Activated naive CD4-positive, alpha-beta T cell treated with Interleukin-2 at 50 U/mL for 16 hours (primary cell): ENCODE results near the gene SPX.

ENCODE experiments used
- DNase-seq: peaks from one replicate; pipeline ENCODE4 v3.0.0-alpha.2; 2020

SPX gene

DNA sequence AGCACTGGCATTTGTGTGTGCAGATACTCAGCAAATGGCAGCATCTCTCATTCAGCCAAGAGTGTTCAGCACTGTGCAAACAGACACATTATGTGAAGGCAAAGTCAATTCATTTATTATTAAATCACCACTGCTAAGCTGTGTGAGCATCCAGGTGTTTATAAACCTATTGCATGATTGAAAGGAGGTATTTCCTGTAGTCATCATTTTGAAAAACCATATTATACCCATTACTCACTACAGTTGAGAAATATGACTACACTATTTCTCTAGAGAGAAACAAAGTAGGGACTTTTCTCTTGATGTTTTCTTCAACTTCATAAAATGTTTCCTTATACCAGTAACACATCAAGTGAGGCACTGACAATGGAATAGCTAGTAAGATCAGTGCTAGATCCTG lies 13.7 kb downstream of the SPX start:
- DNase-seq = no peak

DNA sequence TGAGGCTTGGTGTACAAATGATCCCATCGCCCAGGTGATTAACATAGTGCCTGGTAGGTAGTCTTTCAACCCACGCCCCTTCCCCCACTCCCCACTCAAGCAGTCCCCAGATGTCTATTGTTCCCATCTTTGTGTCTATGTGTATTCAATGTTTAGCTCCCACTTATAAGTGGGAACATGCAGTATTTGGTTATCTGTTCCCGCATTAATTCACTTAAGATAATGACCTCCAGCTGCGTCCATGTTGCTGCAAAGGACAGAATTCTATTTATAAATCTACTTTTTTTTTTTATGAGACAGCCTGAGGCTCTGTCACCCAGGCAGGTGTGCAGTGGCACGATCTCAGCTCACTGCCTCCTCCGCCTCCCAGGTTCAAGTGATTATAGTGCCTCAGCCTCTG lies 15.7 kb downstream of the SPX start:
- DNase-seq = no peak

DNA sequence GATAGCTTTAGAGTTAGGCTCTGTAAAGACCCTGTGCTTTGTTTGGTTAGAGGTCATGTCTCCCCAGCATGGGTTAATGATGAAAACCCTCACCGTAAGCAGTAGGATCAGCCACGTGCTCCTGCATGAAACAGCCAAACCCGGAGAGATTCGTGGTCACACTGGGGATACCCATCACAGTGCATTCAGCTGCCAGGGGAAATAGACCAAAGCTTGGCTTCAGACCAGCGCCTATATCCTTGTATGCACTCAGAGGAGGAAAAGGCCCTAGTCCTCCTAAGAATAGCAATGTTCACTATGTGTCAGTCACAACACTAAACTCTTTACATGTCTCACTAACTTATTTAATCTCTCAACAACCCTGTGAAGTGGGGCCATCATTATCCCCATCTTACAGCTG lies 16.3 kb downstream of the SPX start:
- no peak for DNase-seq

DNA sequence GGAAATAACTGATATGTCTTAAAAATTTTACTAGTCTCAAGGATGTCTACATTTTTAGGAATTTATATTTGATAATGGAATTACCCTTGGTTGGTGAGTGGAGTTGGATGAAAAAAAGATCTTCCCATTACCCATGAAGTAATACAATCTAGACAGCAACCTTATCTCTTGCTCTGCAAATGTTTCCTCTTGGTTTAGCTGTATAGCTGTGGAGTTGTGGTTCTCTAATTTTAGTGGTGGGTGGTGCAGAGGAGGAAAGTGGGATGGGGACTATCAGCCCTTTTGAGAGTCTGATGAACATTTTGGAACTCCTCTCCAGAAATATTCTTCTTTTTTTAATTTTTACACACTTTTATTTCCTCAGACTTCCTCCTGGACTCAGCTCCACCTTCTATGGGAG lies 17.1 kb downstream of the SPX start:
- no peak for DNase-seq

DNA sequence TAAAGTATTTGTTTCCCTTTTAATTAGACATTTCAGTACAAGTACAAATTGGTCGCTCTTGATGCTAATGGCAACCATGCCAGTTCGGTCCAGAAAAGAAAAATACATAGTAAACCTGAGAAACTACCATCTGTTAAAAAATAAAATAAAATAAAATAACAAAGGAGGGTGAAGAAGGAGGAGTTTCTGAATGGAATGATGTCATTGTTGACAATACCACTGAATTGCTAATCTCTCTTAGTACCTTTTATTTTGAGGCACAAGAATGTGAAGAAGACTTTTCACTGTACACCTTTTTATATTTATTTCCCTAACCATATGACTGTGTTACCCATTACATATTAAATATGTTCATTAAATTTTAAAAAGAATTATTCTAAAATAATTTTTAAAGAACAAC lies 19.5 kb downstream of the SPX start:
- no peak for DNase-seq

DNA sequence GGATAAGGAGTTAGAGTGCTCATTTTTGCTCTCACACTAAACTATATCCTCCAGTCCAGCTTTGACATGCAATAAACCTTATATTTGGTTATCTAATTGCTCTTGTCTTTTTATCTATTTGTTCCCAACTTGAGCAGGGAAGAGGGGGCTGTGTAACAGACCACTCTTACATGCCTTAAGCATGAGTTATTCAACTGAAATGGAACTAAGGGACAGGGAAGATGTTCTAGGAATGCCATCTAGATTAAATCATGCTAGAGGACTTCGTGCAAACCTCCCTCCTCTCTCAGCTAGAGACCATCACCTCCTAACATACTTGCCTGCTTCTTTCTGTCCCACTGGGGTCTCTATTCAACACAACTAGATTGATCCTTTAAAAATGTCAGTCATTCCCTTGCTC lies 20.6 kb downstream of the SPX start:
- DNase-seq = no peak

DNA sequence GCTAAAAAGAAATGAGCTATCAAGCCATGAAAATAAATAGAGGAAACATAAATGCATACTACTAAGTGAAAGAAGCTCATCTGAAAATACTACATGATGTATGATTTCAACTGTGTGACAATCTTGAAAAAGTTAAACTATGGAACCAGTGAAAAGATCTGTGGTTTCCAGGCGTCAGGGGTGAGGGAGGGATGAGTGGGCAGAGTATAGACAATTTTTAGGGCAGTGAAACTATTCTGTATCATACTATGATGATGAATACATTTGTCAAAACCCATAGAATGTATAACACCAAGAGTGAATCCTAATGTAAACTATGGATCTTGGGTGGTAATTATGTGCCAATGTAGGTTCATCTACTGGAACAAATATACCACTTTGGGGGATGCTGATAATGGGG lies 21.3 kb downstream of the SPX start:
- DNase-seq = peak; percentile 21

DNA sequence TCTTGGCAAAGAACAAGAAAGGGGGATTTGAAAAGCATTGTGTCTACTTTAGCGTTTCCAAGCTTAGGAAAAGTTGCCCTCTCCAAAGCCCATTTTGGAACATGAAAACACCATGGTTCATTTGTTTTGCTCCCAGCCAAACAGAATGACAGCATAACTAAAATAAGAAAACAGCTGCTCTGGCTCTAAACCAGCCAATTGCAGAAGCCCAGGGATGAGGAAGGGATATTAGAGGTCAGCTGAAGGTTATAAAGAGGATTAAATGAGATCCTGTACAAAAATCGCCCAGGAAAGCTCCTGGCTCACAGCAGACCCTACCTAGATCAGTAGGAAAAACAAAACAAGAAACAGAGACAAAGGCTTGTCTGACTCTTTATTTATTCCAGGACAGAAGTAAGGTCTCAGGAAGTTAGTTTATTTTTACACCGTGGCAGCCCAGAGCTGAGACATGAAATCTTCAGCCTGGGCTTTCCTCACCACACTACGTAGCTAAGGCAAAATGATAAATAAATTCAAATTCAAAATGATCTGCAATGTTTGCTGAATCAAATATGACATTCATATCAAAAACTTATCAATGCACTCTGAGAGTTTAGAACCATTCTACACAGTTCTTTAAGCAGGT lies 25.9 kb downstream of the SPX start:
- no peak for DNase-seq

DNA sequence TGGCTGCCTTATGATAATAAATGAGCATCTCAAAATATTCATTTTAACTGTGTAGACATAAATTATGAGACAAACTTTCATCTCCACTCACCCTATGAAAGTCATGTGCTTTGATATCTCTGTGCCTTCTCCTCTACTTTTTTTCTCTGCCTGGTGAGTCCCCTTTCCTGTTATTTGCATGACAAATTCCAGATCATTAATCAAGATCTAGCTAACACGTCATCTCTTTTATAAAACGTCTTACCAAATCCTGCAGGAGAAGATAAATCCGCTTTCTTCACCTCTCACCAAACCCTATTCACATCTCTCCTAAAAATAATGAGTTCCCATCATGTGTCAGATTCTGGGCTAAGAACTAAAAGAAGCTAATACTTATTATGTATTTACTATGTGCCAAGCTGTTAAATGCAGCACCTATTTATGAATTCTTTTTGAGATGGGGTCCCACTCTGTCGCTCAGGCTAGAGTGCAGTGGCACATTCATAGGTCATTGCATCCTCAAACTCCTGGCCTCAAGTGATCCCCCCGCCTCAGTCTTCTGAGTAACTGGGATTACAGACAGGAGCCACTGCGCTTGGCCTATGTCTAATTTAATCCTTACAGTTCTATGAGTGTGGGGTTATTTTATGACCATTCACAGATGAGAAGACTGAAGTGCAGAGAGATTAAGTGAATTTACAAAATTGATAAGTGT lies 26.7 kb downstream of the SPX start:
- DNase-seq = no peak

DNA sequence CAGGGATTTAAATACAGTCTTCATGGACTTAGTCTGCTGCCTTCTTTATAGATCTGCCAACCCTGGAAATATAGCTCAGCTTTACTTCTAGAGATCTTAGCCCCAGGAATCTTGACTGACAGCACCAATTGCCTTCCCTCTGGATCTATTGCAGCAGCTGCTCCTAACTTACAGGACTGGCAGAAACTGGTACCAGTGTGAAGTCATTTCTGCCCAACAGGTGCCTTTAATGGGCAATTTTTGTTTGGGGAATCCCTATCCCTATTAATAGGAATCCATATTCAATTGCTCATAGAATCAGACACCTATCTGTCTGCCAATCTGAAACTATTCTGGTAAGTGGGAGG lies 27.2 kb downstream of the SPX start:
- DNase-seq = no peak

DNA sequence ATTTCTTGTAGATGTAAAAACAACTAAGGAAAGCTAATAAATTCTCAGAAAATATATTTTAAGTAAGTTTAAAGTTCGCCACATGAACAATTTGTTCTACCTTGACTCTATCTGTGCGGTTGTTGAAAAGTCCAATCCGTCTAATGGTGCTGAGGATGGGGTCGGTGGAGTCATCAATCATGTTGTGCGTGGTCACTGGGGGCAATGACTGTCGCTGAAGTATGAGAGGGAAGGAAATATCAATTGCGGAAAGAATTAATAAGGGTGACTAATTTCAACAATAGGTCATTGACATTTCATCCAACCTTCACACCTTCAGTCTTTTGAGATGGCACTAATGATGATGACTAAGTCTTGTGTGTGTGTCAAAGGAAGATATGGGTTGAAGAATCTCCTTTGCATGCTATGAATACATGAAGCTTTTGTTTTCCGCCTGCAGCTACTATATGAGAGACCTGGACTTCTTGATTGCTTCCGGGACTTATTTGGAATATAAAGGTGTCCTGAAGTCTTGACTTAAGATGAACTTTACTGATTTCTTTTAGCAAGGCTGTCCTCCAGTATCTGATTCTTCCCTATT lies 32.1 kb downstream of the SPX start:
- no peak for DNase-seq

DNA sequence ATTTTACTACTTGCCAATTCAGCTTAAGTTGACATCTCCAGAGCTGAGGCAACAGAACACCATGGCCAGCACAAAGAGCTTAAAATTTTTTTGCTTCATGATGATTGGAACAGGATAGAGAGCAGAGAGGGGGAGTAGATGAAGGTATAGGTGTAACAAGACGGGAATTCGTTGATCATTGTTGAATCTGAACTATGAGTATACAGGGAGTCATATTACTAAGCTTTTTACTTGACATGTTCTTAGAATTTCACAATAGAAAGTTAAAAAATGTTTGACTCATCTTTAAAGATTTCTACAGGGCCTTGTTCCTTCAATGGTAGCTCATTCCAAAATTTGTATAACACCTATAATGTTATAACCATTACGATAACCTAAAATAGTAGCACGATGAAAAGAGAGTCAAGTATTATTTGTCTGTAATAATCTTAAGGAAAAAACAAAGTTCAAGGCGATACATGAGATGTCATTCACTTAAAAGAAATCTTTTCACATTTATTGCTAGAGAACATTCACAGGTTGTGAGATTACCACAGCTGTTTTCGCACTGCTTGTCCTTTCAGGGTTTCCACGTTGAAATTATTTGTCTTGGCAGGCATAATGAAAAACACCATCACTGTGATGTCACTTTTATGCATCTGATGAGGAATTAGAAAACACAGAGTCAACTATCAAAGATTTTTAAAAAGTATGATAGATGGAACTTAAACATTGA lies 33.9 kb downstream of the SPX start:
- DNase-seq = no peak

DNA sequence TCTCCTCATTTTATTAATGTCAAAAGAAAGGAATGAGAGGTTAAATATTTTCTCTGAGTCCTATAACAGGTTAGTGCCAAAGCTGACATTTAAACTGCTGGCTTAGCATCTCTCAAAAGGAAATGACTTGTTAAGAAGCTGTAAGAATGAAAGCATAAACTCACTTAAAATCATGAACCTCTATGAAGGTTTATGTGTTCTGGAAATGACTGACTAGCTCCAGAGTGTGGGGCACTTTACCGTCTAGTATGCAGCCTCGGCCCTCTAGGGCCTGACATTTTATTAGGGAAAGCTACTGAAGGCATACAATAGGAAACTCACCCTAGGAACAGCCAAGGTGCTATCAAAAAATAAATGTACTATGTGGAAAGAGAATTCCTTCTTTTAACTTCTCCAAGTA lies 35.1 kb downstream of the SPX start:
- no peak for DNase-seq

DNA sequence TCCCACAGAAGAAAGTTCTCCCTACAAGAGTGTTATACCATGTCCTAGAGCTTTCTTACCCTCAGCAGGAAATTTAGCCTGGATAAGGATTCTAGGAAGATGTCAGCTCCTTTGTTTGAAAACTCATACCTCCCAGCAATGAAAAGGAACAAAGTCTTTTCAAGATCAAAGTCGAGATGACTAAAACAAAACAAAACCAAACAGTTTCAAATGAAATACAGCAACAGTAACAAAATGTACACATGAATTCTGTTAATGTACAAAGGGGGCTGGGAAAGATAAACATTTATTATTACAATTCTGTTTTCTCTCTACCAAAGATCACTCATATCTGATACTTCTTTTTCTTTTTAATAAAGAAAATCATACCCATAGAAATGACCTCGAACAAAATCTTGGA lies 36.8 kb downstream of the SPX start:
- no peak for DNase-seq

DNA sequence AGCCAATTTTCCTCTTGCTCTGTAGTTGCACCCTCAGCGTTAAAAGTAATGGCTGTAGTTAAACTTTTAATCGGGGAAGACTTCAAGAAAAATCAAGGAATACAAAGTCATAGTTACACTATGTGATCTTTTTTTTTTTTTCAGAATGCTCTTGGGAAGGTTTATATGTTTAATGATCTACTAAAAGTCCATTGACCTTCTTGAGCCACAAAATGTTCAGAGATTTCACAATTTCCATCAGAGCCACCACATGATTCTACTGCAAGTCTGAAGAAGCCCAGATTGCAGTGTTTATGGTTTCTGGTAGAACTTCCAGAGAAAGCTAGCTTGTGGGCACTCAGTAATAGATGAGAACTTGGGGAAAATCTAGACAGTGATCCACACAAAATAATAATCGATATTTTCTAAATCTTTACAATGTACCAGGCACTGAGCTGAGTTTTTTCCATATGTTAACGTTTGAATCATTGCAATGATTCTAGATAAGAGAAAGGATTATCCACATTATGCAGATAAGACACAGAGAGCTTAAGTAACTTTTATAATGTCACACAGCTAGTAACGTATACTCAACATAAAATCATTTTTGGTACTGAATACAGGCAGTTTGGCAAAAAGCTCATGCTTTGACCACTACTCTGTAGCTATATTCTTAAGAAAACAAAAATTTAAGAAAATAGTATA lies 40.3 kb downstream of the SPX start:
- no peak for DNase-seq

DNA sequence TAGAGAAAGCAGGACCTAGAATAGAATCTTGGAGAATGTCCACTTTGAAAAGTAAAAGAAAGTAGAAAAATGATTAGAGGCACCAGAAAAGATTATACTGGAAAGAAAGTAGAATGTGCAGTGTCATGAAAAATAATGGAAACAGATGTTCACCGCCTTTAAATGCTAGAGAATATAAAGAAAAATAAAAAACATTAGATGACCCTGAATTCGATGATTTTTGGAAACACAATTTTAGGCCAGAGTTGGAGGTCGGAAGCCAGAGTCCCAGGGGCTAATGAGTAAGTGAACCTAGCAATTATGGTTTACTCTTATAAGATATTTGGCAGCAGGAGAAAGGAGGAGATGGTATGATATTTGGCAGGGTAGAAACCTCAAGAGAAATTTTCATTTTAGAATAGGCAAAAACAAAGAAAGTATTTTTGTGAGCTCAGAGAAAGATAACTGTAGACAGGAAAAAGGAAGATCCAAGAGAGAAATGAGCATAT lies 40.9 kb downstream of the SPX start:
- no peak for DNase-seq

DNA sequence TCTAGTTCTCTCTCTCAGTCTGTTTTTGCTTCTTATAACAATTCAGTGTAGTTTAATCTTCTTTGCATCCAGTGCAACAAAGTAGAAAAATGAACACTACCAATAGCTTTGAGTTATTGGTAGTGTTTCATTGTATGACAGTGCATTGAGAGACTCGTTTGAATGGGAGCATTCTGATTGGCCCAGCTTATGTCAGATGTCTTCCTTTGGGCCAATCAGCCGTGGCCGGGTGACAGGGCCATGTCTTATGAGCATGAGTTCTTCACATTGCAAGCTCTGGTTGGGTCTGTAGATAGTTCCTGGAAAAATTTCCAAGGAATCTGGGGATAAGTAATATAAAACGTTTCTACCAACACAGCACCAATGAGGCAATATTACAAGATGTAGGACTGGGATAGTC lies 42.0 kb downstream of the SPX start:
- no peak for DNase-seq

DNA sequence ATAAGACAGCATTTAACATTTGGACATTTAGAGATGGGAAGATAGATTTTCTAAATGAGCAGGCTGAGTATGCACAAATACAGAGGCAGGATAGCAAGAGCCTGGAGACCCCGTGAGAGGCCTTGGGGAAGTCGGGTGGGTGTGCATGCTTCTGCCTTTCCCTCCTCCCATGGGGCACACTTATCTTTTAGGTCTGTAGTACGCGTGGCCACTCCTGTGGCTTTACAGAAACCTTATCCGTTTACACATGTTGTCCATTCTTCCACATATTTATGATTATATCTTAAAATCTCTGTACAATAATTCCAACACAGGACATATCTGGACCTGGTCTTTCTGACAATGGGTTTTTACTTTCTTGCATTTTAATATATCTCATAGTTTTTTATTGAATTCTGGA lies 45.0 kb downstream of the SPX start:
- no peak for DNase-seq

DNA sequence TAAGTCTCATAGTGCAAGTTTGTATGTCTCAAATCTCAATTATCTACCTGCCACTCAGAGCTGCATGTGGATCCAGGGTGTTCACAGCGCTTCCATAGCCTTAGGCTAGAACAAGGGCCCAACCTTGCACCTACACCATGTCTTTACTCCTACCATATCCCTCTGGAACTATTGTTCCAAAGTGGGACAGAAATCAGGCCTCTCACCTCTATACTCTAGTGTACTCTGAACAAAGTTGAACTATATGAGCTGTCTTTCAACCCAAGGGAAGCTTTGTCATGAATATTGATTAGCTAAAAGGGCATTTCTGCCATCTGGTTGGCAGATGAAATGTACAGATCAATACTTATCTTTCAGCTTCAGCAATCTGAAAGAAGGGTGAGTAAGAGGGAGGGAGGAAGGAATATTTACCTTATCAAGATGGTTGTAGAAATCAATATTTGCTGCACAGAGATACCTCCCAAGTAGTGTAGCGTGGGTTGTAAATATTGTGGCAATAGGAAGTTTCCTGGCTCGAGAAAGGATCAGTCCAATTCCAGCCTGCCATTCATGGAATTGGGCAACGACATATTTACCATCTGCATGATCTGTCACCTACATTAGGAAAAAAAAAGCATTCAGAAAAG lies 47.8 kb downstream of the SPX start:
- DNase-seq = no peak

DNA sequence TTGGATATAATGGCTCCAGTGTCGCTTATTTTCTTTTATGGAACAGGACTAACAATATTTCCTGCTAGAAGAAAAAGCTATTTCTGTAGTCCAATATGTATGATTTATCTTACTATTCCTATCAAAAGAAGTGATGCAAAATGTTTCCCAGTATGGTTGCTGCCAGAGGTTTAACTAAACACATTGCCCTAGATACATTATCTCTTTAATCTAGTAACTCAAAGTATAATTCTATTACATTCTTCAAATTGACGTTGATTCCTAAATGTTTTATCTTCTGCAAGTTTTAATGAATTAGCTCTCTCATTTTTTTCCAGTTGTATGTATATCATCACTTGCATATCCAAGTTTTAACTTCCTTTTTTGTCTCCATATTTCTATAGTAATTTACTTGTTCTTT lies 50.3 kb downstream of the SPX start:
- no peak for DNase-seq

DNA sequence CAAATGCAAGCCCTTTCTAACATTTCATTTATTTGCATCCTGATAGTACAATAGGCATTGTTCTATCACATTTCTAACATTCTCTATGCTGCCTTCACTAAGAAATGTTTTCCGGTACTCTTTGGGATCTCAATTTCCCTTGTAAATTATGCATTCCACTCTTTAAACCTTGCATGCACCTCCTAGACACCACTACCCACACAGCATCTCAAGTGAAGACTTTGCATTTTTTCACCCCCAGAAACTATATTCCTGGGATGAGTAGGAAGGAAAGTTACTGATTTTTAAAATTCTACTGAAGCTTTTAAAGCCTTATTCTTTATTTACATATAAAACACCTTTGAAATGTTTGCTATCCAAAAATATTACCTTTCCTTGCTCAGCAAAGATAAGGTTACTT lies 51.4 kb downstream of the SPX start:
- no peak for DNase-seq

DNA sequence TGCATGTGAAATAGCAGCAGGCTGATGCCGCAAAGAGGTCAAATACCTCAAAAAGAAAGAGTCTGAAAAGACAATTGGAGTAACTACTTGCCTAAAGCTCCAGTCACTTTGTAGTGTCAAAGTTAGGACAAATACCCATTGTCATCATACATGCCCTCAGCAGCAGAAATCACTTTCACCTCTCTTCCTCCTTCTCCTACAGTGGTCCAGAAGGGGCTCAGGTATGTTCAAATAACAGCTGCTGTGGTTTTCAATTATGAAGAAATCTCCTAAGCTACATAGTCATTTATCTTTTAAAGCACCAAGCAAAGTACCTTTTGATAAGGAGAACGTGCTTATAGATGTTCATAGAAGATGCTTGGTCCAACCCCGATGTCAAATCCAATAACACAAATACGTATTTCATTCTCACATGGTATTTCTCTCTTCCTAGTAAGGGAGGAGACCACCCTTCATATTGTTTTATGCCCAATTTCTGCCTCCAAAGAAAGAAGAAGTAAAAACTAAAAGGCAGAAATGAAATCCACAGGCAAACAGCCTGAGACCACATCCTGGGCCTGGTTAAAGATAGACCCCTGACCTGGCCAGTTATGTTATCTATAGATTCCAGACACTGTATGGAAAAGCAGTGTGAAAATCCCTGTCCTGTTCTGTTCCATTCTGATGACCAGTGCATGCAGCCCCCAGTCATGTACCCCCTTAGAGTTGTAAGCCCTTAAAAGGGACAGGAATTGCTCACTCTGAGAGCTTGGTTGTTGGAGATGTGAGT lies 54.8 kb downstream of the SPX start:
- no peak for DNase-seq
